ENCODE data around the gene WASF2.

DNA sequence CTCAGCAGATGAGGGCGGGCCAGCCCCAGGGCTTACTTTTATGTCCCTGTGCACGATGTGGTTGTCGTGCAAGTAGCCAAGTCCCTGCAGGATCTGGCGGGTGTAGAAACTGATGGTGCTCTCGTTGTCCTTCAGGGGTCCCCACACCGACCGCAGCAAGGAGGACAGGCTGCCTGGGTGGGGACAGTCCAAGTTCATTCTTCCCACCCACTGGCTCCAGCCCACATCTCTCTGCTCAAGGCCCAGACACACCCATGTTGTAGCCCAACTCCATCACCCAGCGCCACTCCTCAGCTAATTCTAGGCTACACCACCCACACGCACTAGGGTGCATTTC is 130.2 kb downstream of the WASF2 start:
- TF ChIP-seq, protein P1, sequence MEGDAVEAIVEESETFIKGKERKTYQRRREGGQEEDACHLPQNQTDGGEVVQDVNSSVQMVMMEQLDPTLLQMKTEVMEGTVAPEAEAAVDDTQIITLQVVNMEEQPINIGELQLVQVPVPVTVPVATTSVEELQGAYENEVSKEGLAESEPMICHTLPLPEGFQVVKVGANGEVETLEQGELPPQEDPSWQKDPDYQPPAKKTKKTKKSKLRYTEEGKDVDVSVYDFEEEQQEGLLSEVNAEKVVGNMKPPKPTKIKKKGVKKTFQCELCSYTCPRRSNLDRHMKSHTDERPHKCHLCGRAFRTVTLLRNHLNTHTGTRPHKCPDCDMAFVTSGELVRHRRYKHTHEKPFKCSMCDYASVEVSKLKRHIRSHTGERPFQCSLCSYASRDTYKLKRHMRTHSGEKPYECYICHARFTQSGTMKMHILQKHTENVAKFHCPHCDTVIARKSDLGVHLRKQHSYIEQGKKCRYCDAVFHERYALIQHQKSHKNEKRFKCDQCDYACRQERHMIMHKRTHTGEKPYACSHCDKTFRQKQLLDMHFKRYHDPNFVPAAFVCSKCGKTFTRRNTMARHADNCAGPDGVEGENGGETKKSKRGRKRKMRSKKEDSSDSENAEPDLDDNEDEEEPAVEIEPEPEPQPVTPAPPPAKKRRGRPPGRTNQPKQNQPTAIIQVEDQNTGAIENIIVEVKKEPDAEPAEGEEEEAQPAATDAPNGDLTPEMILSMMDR (IDR thresholded peaks at IDR 0.05; ENCODE audit: low read depth, low read length): no peak
- no peak for TF ChIP-seq POLR2A (IDR thresholded peaks at IDR 0.05; ENCODE audit: extremely low read depth, insufficient read length)
- no peak for TF ChIP-seq MYC (IDR thresholded peaks at IDR 0.05; ENCODE audit: low read depth, low read length)
- TF ChIP-seq, protein P2, sequence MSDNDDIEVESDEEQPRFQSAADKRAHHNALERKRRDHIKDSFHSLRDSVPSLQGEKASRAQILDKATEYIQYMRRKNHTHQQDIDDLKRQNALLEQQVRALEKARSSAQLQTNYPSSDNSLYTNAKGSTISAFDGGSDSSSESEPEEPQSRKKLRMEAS (IDR thresholded peaks at IDR 0.05; ENCODE audit: low read depth, low read length): no peak
